IPS-15b (cell line): ENCODE results near the gene NEURL4.
A peak's percentile ranks its signal among the peaks of the same experiment; 100 is the strongest.
"Not testable (repeated sequence)": the region's sequence is repeated elsewhere in the genome, so short reads cannot be mapped to it uniquely, and the experiment has no call there.

ENCODE experiments used
- H3K27me3 ChIP-seq: one replicate; pipeline ENCODE4 v1.6.1; 2013; ENCODE audit warnings: low read length; ENCODE audit not compliant: control insufficient read depth, insufficient read depth
- H3K36me3 ChIP-seq: one replicate; pipeline ENCODE4 v1.6.1; 2013; ENCODE audit warnings: low read length; ENCODE audit not compliant: control insufficient read depth, insufficient read depth
- H3K4me1 ChIP-seq: one replicate; pipeline ENCODE4 v1.6.1; 2013; ENCODE audit warnings: mild to moderate bottlenecking, low read length; ENCODE audit not compliant: control insufficient read depth, insufficient read depth
- H3K4me3 ChIP-seq: one replicate; pipeline ENCODE4 v1.5.1; 2013; ENCODE audit warnings: low read depth, low read length
- H3K9ac ChIP-seq: one replicate; pipeline ENCODE4 v1.6.1; 2013; ENCODE audit warnings: low read depth, mild to moderate bottlenecking, low read length
- H3K9me3 ChIP-seq: one replicate; pipeline ENCODE4 v1.6.1; 2013; ENCODE audit warnings: mild to moderate bottlenecking, low read length; ENCODE audit not compliant: control insufficient read depth, insufficient read depth

The NEURL4 gene

GRCh38 chr17:7328840-7329373, at the start of gene NEURL4:
NEURL4 (minus strand) TSS chr17:7329335; CDS start chr17:7329312, 23 bp downstream.
- H3K4me3 ChIP-seq, result peak within 1 kb of the TSS; percentile 97
- H3K4me1 ChIP-seq, result no peaks in the 10 kb centered on the region
- peak within 1 kb of the TSS; percentile 77 for H3K9ac ChIP-seq
- no peaks in the 10 kb centered on the region for H3K9me3 ChIP-seq
- no peaks in the 10 kb centered on the region for H3K27me3 ChIP-seq
- H3K36me3 ChIP-seq, result peaks cover 22% of the 10 kb centered on the region

- Histone ChIP-seq H3K9me3 (no peaks in the 10 kb centered on the region), H3K27me3 (no peaks in the 10 kb centered on the region), H3K4me3 (no peak overlapping the region), H3K4me1 (no peaks in the 10 kb centered on the region), H3K9ac (no peak overlapping the region), H3K36me3 (no peaks in the 10 kb centered on the region)
These were observed 45.2 kb upstream of the NEURL4 start for GRCh38 chr17:7374353-7374752.

GRCh38 chr17:7370853-7371252, 41.7 kb upstream of the NEURL4 start:
- Histone ChIP-seq H3K4me1 (peaks cover 4% of the 10 kb centered on the region), H3K27me3 (no peaks in the 10 kb centered on the region), H3K9me3 (no peaks in the 10 kb centered on the region), H3K36me3 (no peaks in the 10 kb centered on the region), H3K4me3 (no peak overlapping the region), H3K9ac (no peak overlapping the region)

DNA sequence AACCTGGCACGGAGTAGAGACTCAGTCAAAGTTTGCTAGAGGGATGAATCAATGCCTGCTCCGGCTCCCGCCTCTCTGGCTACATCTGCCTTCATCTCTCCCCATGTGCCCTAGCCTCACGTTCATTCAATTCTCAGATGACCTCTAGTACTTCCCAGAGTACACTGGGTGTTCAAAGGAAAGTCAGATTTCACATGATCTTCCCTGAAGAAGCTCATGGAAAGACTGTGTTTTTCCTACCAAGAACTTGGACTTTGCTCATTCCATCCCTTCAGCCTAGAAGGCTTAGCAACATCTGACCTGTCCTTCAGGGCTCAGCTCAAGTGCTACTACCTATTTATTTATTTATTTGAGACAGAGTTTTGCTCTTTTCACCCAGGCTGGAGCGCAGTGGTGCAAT, 40.7 kb upstream of the NEURL4 start:
- no peaks in the 10 kb centered on the region for H3K36me3 ChIP-seq
- H3K27me3 ChIP-seq, result no peaks in the 10 kb centered on the region
- H3K9ac ChIP-seq, result no peak overlapping the region
- H3K4me1 ChIP-seq, result peaks cover 4% of the 10 kb centered on the region
- H3K9me3 ChIP-seq, result no peaks in the 10 kb centered on the region
- H3K4me3 ChIP-seq, result no peak overlapping the region

GRCh38 chr17:7368599-7368994, 39.5 kb upstream of the NEURL4 start:
- not testable (repeated sequence) for H3K9ac ChIP-seq, H3K27me3 ChIP-seq, H3K9me3 ChIP-seq, H3K36me3 ChIP-seq, H3K4me3 ChIP-seq, H3K4me1 ChIP-seq

- Histone ChIP-seq H3K9me3 (no peaks in the 10 kb centered on the region), H3K36me3 (no peaks in the 10 kb centered on the region), H3K27me3 (no peaks in the 10 kb centered on the region), H3K9ac (no peak overlapping the region), H3K4me1 (peaks cover 4% of the 10 kb centered on the region), H3K4me3 (no peak overlapping the region)
These were observed 38.9 kb upstream of the NEURL4 start for GRCh38 chr17:7367918-7368598.

GRCh38 chr17:7367083-7367482, 37.9 kb upstream of the NEURL4 start:
- no peak overlapping the region for H3K4me3 ChIP-seq
- H3K4me1 ChIP-seq, result peaks cover 4% of the 10 kb centered on the region
- no peaks in the 10 kb centered on the region for H3K27me3 ChIP-seq
- no peaks in the 10 kb centered on the region for H3K36me3 ChIP-seq
- H3K9ac ChIP-seq, result no peak overlapping the region
- H3K9me3 ChIP-seq, result no peaks in the 10 kb centered on the region

- H3K36me3 ChIP-seq, H3K4me3 ChIP-seq, H3K9me3 ChIP-seq, H3K9ac ChIP-seq, H3K27me3 ChIP-seq, H3K4me1 ChIP-seq: not testable (repeated sequence)
These were observed 36.8 kb upstream of the NEURL4 start for GRCh38 chr17:7365963-7366362.

- Histone ChIP-seq H3K9ac (no peak overlapping the region), H3K4me1 (peaks cover 2% of the 10 kb centered on the region), H3K4me3 (no peak overlapping the region), H3K9me3 (no peaks in the 10 kb centered on the region), H3K36me3 (no peaks in the 10 kb centered on the region), H3K27me3 (no peaks in the 10 kb centered on the region)
These were observed 34.2 kb upstream of the NEURL4 start for GRCh38 chr17:7363311-7363710.

DNA sequence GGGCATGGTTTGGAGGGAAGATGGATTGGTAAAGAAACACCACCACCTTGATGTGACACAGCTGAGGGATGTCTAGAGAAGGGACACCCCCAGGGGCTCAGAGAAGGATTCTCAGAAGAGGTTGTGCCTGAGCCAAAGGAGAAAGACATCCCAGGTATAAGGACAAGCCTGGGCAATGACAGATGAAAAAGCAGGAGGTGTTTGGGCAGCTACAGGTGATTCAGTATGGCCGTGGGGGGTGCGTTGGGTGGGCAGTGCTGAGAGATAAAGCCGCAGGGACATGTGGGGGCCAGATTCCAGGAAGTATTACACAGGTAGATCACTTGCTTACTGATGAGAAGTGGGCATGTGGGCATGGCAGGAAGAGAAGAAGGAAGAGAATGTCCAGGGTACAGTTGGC, 32.8 kb upstream of the NEURL4 start:
- Histone ChIP-seq H3K27me3 (peaks cover 2% of the 10 kb centered on the region), H3K4me3 (no peak overlapping the region), H3K9me3 (no peaks in the 10 kb centered on the region), H3K4me1 (no peaks in the 10 kb centered on the region), H3K36me3 (no peaks in the 10 kb centered on the region), H3K9ac (no peak overlapping the region)

GRCh38 chr17:7357381-7357780, 28.2 kb upstream of the NEURL4 start:
- Histone ChIP-seq H3K9ac (no peak overlapping the region), H3K36me3 (no peaks in the 10 kb centered on the region), H3K4me1 (no peaks in the 10 kb centered on the region), H3K9me3 (no peaks in the 10 kb centered on the region), H3K27me3 (peaks cover 2% of the 10 kb centered on the region), H3K4me3 (no peak overlapping the region)

DNA sequence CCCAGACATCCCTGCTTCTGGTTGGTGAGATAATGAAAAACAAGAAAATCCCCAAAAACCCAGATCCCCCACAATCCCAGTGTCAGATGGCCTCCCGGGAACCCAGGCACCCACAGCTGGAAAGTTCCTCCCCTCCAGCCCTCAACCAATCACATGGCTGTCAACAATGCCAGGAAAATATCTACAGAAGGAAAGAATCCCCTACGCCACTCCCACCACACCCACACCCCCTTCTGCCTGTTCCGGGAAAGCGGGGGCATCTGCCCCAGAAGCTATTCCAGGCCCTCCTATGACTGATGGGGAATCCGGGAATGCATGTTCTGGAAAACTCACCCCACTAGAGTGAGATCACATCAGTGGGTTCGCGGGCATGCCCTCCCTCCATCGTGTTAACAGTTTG, 27.6 kb upstream of the NEURL4 start:
- no peaks in the 10 kb centered on the region for H3K9me3 ChIP-seq
- peaks cover 2% of the 10 kb centered on the region for H3K27me3 ChIP-seq
- H3K4me3 ChIP-seq, result no peak overlapping the region
- no peak overlapping the region for H3K9ac ChIP-seq
- H3K4me1 ChIP-seq, result no peaks in the 10 kb centered on the region
- H3K36me3 ChIP-seq, result no peaks in the 10 kb centered on the region
